Activated B cell treated with CpG ODN at 0.5 μM for 24 hours (primary cell): ENCODE results near the gene MYO5B. TPM values are rescaled to one million over a fixed set of nuclear protein-coding genes. Genes with fewer than 3 reads are reported as not detected.

Source experiments
- ATAC-seq: fragments of 200-7000 bp; cut with Tn5 transposase; one replicate; pipeline ENCODE4 v1.10.0; 2021; ENCODE audit warnings: low read depth, mild to moderate bottlenecking, moderate library complexity
- CTCF ChIA-PET: fragments of 350-600 bp; sonication (Branson Sonifier 250); formaldehyde crosslinking; loops from one replicate; lab custom pipeline; 2021; ENCODE audit warnings: antibody characterized with exemption; lab: Charles Lee
- POLR2A ChIA-PET: fragments of 350-600 bp; sonication (Branson Sonifier 250); formaldehyde crosslinking; loops from one replicate; lab custom pipeline; 2021; ENCODE audit warnings: antibody characterized with exemption; lab: Charles Lee
- DNase-seq: peaks from one replicate; pipeline ENCODE4 v3.0.0; 2022
- H3K27ac Mint-ChIP-seq: one replicate; pipeline ENCODE4 v1.8.0; 2020; ENCODE audit warnings: mixed read lengths
- H3K27me3 Mint-ChIP-seq: one replicate; pipeline ENCODE4 v1.8.0; 2021; ENCODE audit warnings: mixed read lengths
- H3K36me3 Mint-ChIP-seq: one replicate; pipeline ENCODE4 v1.8.0; 2021; ENCODE audit warnings: low read depth, mixed read lengths
- H3K4me1 Mint-ChIP-seq: one replicate; pipeline ENCODE4 v1.8.0; 2021; ENCODE audit warnings: mixed read lengths
- H3K4me3 Mint-ChIP-seq: one replicate; pipeline ENCODE4 v1.8.0; 2020; ENCODE audit warnings: mild to moderate bottlenecking, mixed read lengths
- H3K9me3 Mint-ChIP-seq: one replicate; pipeline ENCODE4 v1.8.0; 2020; ENCODE audit warnings: mixed read lengths
- intact Hi-C: fragments of 100-400 bp; cut with micrococcal nuclease; formaldehyde crosslinking; loops from one replicate; pipeline ENCODE4 v1.15.1; 2024
- total RNA-seq: library from RNA; stranded (reverse); gene quantifications from 2 replicates; pipeline ENCODE4 v1.2.3, GENCODE V29; 2022
- TF ChIP-seq, protein P1 (sequence below): fragments of 200-600 bp; IDR thresholded peaks from one replicate; pipeline ENCODE4 v1.8.0; 2022; ENCODE audit warnings: antibody characterized with exemption, mild to moderate bottlenecking

MYO5B gene
- total RNA-seq, 1 donor from 2014 or later: 0.49 TPM

GRCh38 chr18:49934457-49934856 is 260.5 kb downstream of the MYO5B start:
- H3K27ac Mint-ChIP-seq: no peak overlapping the region
- DNase-seq (no peak), ATAC-seq (peak; percentile 52)
- H3K4me1 Mint-ChIP-seq: peaks cover 9% of the 10 kb centered on the region
- H3K4me3 Mint-ChIP-seq: no peak overlapping the region
- POLR2A ChIA-PET: no interaction called here
- intact Hi-C loops: no loop called here
- CTCF ChIA-PET: no interaction called here
- peaks cover 2% of the 10 kb centered on the region for H3K27me3 Mint-ChIP-seq
- no peaks in the 10 kb centered on the region for H3K36me3 Mint-ChIP-seq
- H3K9me3 Mint-ChIP-seq: no peaks in the 10 kb centered on the region
- TF ChIP-seq, protein P1, sequence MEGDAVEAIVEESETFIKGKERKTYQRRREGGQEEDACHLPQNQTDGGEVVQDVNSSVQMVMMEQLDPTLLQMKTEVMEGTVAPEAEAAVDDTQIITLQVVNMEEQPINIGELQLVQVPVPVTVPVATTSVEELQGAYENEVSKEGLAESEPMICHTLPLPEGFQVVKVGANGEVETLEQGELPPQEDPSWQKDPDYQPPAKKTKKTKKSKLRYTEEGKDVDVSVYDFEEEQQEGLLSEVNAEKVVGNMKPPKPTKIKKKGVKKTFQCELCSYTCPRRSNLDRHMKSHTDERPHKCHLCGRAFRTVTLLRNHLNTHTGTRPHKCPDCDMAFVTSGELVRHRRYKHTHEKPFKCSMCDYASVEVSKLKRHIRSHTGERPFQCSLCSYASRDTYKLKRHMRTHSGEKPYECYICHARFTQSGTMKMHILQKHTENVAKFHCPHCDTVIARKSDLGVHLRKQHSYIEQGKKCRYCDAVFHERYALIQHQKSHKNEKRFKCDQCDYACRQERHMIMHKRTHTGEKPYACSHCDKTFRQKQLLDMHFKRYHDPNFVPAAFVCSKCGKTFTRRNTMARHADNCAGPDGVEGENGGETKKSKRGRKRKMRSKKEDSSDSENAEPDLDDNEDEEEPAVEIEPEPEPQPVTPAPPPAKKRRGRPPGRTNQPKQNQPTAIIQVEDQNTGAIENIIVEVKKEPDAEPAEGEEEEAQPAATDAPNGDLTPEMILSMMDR: no peak

GRCh38 chr18:49933530-49934128 is 261.3 kb downstream of the MYO5B start:
- POLR2A ChIA-PET: no interaction called here
- DNase-seq (no peak), ATAC-seq (no peak)
- intact Hi-C loops: no loop called here
- Mint-ChIP-seq H3K27ac (no peak overlapping the region), H3K27me3 (no peaks in the 10 kb centered on the region), H3K9me3 (no peaks in the 10 kb centered on the region), H3K4me1 (peaks cover 9% of the 10 kb centered on the region), H3K36me3 (no peaks in the 10 kb centered on the region), H3K4me3 (no peak overlapping the region)
- TF ChIP-seq, protein P1: no peak
- CTCF ChIA-PET: no interaction called here

DNA sequence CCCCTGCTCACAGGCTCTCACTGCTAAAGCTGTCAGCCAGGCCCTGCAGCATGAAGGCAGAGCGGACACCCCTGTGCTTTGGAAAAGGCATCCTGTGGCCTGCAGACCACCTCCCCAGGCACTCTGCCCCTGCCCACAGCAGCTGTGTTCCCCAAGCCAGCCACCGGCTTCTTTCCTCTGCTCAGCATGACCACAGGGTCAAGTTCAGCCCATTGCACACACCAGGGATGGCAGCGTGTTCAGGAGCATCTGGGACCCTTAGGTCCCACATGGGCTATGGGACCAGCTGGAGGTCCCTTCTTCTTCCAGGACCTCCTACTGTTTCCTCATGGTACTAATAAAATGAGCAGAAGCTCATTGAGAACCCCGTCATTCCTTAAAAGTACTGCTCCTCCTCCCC is 263.2 kb downstream of the MYO5B start:
- ChIA-PET POLR2A (no interaction called here), CTCF (no interaction called here)
- TF ChIP-seq, protein P1: no peak
- no peak for ATAC-seq
- intact Hi-C loops: no loop called here
- no peak for DNase-seq
- Mint-ChIP-seq H3K27me3 (peaks cover 8% of the 10 kb centered on the region), H3K4me3 (no peak overlapping the region), H3K9me3 (no peaks in the 10 kb centered on the region), H3K27ac (no peak overlapping the region), H3K36me3 (no peaks in the 10 kb centered on the region), H3K4me1 (peaks cover 9% of the 10 kb centered on the region)

DNA sequence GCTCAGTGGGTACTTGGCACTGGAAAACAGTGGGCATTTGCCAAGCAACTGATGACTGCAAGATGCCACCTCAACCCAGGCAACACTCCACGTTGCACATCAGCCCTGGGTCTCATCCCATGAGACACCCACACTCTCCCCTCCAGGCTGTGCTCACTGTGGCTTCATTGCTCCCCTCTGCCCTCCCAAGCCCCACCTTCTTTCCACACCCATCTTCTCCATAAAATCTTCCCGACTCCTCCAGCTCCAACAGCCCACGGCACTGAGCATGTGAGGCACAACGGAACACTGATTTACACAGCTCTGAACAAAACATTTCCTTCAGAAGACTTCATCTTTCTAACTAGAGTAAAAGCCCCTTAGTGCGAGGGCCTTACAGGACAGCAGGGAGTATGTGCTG is 263.8 kb downstream of the MYO5B start:
- intact Hi-C loops: no loop called here
- Mint-ChIP-seq H3K36me3 (no peaks in the 10 kb centered on the region), H3K4me3 (no peak overlapping the region), H3K9me3 (no peaks in the 10 kb centered on the region), H3K27me3 (peaks cover 8% of the 10 kb centered on the region), H3K4me1 (peaks cover 9% of the 10 kb centered on the region), H3K27ac (no peak overlapping the region)
- DNase-seq: no peak
- TF ChIP-seq, protein P1: no peak
- CTCF ChIA-PET: no interaction called here
- POLR2A ChIA-PET: no interaction called here
- ATAC-seq: no peak

- ATAC-seq (no peak), DNase-seq (no peak)
These were observed 268.7 kb downstream of the MYO5B start for GRCh38 chr18:49926106-49926745.

More at GRCh38 chr18:49926106-49926745, 268.7 kb downstream of the MYO5B start:
- CTCF ChIA-PET: no interaction called here
- intact Hi-C loops: loop anchor here (10.0 kb wide), 1 partner anchor 1011 kb away; no protein-coding TSS in a partner anchor
- POLR2A ChIA-PET: no interaction called here
- Mint-ChIP-seq H3K4me3 (no peak overlapping the region), H3K27ac (no peak overlapping the region), H3K27me3 (peaks cover 18% of the 10 kb centered on the region), H3K9me3 (peaks cover 3% of the 10 kb centered on the region), H3K36me3 (no peaks in the 10 kb centered on the region), H3K4me1 (no peaks in the 10 kb centered on the region)
- TF ChIP-seq, protein P1: no peak
